Measurements from ENCODE around the gene KIAA0040.

The KIAA0040 gene

DNA sequence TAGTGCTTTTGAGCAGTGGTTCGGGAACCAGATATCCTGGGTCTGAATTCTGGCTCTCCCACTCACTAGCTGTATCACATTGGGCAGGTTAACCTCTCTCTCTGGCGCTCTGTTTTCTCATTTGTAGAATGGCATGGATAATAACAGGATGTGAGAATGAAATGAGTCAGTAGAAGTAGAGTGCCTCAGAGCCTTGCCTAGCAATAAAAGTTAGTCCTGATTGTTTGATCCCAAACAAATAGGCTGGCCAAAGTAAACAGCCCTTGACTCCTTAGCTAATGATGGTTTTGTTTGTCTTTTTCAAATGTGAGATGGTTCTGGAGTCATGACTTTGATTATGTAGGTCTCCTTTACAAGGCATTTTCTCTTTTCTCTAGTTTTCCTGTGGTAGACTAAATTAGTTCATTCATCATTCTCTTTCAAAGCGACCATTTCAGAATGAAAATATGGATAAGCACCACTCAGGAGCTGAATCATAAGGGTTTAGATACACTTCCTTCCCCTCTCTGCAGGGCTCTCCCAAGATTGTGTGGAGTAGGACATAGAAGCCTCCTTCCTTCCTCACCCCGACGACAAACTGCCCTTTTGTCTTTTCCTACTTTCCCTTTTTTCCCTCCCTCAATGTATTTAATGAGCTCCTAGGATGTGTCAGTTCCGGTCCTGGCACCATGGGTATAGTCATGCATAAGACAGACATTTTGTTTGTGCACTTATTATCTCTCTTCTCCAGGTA, 23.1 kb downstream of the KIAA0040 start:
- FAIRE-seq: no peak

GRCh38 chr1:175168782-175169181, 23.8 kb downstream of the KIAA0040 start:
- no peak for FAIRE-seq

GRCh38 chr1:175167861-175168260, 24.7 kb downstream of the KIAA0040 start:
- FAIRE-seq: no peak

DNA sequence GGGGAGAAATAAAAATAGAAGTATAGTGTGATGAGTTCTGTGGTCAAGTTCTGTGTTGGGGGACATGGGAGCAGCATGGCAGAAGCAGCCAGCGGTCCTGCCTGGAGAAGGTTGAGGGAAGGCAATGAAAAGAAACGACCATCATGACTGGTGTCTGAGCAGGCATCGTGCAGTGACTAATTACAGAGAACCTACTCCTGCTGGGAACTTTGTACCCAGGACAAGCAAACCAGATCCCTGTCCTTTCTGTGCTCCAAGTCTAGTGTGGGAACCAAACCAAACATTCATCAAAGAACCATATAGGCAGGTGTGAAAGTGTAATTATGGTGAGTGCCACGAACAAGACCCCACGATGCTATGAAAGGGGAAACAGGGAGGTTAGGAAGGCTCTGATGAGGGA, 25.8 kb downstream of the KIAA0040 start:
- FAIRE-seq: no peak

DNA sequence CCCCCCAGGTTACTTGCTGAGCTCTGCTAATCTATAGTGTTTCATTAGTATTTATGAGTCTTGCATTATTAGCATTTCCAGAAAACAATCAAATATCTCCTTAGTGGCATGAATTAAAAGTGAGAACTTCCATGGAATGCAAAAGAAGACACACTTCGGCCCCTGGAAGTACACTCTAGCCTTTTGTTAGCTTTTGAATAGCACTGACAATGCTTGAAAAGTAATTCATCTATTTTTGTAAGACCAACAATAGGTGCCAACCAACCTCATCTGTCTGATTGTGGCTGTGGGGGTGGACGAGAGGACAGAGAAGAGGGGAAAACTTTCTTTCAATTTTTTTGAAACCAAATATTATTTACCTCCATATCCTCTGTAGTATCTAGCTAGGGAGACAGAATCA, 27.8 kb downstream of the KIAA0040 start:
- no peak for FAIRE-seq

DNA sequence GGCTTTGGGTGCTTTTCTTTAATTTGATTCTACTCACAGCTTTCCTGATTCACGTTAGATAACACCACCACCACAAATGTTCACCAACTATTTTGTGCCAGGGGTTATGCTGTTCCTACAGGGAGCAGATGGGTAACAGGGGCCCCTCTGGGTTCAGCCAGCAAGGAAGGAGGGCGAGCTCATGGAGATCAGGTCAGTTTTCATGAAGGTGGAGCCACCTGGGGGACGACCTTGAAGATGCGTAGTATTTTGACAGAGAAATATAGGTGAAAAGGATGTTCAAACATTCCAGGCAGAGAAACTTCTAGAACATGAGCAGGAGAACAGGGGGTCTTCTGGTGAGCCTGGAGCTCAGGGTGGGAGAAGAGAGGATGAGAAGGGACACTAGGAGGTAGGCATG, 28.9 kb downstream of the KIAA0040 start:
- no peak for FAIRE-seq

- no peak for FAIRE-seq
These were observed 29.6 kb downstream of the KIAA0040 start for GRCh38 chr1:175162955-175163354.

GRCh38 chr1:175158170-175158591, 34.4 kb downstream of the KIAA0040 start:
- FAIRE-seq: no peak

DNA sequence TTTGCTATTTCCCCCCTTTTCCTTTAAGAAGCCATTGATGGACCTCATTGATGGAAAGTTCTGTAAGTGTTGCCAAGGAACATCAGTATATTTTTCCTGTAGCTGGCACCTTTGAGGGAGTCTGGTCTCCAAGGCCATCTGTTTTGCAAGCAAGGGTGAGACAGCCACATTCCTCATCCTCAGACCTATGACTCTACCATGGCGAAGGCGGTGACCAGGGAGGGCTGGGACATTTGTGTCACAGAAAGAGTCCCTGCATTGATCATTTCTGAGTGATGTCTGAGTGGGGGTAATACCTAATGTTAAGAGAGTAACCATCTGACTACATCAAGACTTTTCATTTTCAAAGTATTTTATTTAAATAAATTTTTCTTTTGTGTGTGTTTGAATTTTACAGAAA, 35.4 kb downstream of the KIAA0040 start:
- FAIRE-seq: no peak

DNA sequence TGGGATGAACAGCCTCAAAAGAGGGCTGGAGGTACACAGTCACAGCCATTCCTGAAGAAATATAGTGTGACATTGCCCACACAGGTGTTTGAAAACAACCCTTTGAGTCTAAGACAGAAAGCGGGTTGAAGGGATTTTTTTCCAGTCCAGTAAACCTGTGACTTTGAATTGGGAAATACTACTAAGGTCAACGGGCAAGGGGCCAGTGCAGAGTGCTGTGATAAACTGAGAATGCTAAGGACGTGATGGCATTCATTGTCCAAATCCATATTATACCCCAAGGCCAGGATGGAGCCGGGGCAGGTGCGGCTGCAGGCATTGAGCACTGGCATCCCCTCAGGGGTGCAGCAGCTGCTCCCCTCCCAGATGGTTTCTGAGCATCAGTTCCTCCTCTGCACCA, 36.6 kb downstream of the KIAA0040 start:
- no peak for FAIRE-seq

- FAIRE-seq: no peak
These were observed 37.1 kb downstream of the KIAA0040 start for GRCh38 chr1:175155473-175155856.

DNA sequence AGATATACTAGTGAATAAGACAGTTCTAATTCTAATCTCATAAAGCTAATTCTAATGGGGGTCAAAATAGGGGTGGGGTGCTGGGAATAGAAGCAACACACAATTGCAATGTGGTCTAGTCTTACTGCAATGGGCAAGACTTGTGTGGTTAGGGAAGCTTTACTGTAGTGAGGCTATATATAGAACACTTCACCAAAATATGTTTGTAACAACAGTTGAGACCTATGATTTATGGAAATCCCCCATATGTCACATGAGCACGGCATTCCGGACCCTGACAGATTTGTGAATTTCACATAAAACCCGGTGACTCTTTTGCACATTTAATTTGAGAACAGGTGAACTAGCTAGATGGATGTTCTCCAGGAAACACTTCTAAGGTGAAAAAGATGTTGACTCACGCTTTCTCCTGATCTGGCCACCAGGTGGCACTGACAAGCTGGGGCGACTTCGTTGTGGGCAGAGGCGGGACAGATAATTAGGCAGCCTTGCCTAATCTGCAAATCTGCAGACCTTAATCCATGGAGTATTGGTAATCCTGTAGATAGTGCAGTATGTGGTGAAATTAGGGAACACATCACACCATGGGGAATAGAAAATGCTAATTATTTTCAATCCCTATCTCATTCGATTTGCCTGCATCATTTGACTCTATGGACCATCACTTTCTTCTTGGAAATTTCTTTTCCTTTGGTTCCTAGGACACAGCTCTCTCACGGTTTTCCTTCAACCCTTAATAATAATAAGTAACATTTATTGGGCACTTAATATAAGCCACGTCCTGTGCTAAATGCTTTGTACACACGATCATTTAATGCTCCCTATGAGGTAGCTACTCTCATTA, 37.7 kb downstream of the KIAA0040 start:
- no peak for FAIRE-seq

- FAIRE-seq: no peak
These were observed 40.4 kb downstream of the KIAA0040 start for GRCh38 chr1:175152006-175152652.

- no peak for FAIRE-seq
These were observed 41.8 kb downstream of the KIAA0040 start for GRCh38 chr1:175150596-175151319.

GRCh38 chr1:175148068-175148467, 44.5 kb downstream of the KIAA0040 start:
- FAIRE-seq: no peak

DNA sequence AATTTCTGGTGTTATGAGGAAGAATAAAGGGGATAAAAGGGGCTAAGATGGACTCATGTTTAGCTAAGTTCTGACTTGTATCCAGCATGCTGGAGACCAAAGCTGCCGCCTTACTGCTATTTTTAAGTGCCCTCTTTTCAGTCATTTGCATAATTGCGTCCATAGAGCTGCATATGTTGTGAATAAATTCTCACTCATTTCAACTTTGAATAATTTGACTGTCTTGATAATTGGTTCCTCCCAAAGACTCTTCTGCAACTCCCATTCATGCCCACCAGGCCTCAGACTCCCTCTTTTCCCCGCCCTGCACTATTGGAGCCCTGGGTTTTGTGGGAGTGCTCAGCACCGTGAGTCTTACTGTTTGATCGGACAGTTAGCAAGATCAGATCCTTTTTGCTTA, 45.0 kb downstream of the KIAA0040 start:
- FAIRE-seq: no peak

DNA sequence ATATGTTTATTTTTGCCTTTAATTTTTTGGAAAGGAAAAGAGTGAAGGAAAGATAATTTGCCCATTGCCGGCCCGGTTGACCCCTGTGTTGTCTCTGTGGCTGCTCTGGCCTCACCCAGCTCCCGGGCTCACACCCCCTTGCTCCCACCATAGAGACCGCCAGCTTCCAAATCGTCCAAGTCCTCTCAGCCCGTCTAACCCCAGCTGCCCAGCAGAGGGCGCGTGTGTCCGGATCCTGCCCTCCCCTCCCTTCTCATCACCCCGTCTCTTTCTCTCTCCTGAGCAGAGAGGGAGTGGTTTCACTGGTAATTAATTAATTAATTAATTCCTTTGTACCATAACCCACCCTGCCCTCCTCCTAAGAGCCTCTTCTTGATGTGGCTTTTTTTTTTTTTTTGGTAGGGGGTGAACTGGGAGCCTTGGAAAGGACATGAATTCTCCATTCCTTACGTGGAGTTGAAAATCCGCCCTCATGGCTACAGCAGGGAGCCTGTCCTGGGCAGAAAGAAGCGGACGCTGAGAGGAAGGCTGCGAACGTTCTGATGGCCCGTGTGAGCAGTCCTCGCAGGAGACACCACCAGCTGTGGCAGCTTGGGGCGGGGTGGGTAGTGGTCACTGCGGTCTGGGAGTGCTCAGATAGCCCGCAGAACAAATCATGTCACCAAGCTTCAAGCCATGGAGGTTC, 45.9 kb downstream of the KIAA0040 start:
- no peak for FAIRE-seq

GRCh38 chr1:175145899-175146528, 46.6 kb downstream of the KIAA0040 start:
- FAIRE-seq: no peak

DNA sequence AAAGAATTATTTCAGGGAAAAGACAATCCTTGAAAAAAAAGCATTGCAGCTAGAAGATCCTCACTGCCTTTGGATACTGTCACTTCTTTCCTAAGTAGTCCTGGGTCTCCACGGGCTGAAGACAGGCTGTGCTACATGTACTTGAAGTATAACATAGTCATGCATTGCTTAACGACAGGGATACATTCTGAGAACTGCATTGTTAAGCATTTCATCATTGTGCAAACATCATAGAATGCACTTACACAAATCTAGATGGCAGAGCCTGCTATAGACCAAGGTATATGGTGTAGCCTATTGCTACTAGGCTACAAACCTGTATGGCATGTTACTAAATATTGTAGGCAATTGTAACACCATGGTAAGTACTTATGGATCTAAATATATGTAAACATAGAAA, 54.0 kb downstream of the KIAA0040 start:
- no peak for FAIRE-seq

DNA sequence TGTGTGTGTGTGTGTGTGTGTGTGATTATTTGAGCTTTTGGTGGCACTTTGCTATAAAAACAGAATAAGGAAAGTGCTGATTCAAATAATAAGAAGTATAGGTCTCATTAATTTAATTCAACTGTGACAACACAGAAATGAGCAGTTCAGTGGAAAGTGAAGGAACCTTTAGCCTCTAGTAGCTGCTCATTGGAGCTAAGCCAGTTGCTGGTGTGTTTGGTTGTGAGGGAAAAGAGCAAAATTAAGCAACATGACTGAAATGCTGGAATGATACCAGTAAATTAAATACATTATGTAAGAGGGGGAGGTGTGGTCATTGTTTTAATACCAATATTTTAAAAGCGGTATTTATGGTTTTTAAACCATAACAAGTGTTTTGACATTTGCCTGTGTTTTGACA, 55.2 kb downstream of the KIAA0040 start:
- no peak for FAIRE-seq

DNA sequence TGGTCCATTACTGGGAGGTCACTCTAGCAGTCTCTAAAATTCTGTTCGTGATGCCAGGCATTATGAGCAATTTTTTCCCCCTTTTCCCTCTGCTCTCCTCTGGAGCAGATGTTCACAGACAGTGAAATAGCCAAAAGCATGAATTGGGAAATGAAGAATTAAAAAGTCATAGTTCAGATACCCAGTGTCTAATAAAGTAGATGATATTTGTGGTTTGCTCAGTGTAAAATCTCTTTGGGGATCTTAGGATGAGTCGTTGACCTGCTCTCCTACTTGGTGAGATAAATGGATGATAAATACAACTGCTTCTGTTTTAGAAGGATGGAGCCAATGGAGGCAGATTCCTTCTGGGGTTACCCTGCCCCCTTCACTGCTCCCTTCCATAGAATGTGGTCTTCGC, 56.3 kb downstream of the KIAA0040 start:
- FAIRE-seq: no peak

DNA sequence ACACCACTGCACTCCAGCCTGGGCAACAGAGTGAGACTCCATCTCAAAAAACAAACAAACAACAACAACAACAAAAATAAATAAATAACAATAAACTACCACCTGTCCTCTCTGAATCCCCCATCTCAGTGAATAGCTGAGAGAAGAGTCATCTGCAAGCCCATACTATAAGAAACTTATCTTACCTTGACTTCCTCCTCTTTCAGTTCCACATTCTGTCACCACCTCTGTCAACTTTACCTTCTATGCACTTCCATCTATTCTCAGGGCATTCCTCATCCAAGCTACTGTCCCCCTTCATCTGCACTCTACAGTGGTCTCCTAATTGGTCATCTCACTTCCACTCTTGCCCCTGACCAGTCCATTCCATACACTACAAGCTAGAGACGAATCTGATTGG, 58.1 kb downstream of the KIAA0040 start:
- FAIRE-seq: no peak

Data from A204.1 (cell line).